Measurements from ENCODE around the gene FIBIN. TPM values are rescaled to one million over a fixed set of nuclear protein-coding genes. Genes with fewer than 3 reads are reported as not detected.
"Not testable (repeated sequence)": the region's sequence is repeated elsewhere in the genome, so short reads cannot be mapped to it uniquely, and the experiment has no call there.

Gene FIBIN
- total and polyA plus RNA-seq, 2 experiments from 2014 or later, result 0.21 to 0.66 TPM

- TF ChIP-seq ZNF462 (CRISPR knock-in tag; IDR thresholded peaks at IDR 0.05), result no peak
Observed at GRCh38 chr11:26997378-26997777, 3.5 kb downstream of the FIBIN start (continued).

- H3K9me2 ChIP-seq (ENCODE audit: insufficient read depth); ATAC-seq; H3K4me2 ChIP-seq; H3K27ac ChIP-seq (ENCODE audit: low read depth); H4K20me1 ChIP-seq (replicated peaks; ENCODE audit: insufficient read depth); H3K4me3 ChIP-seq; H3K36me3 ChIP-seq (ENCODE audit: insufficient read depth); H3K4me3 Mint-ChIP-seq; H3K36me3 Mint-ChIP-seq (ENCODE audit: low read depth); H3K9me3 Mint-ChIP-seq; H3K27me3 Mint-ChIP-seq (ENCODE audit: insufficient read depth, low read depth, poor library complexity); H3K4me1 Mint-ChIP-seq; H3K79me2 ChIP-seq (replicated peaks; ENCODE audit: insufficient read depth); H3K4me1 ChIP-seq (ENCODE audit: insufficient read depth); DNase-seq (ENCODE audit: low spot score); H2AFZ ChIP-seq; H3F3A ChIP-seq (replicated peaks; ENCODE audit: low read depth); H3K27me3 ChIP-seq (ENCODE audit: insufficient read depth); H3K27ac Mint-ChIP-seq: not testable (repeated sequence)
Observed at GRCh38 chr11:27001136-27001730, 7.3 kb downstream of the FIBIN start.

DNA sequence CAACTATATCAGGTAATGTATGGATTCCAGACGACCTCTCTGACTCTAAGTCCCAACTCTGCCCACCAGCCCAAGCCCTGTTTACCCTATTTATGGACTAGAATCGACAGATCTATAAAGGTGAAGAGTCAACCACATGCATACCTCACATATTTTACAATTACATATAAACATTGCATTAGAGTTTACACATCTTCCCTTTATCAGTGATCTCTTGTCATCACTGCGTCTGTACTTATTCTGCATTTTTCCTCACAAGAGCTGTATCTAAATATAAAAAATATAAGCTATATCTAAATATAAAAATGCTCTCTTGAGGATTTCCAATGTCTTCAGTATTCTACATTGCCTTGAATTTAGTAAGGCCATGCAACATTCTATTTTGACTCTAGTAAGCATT, 8.5 kb downstream of the FIBIN start:
- ATAC-seq, result no peak
- Mint-ChIP-seq H3K4me1 (no peaks in the 10 kb centered on the region), H3K4me3 (no peak overlapping the region), H3K9me3 (no peaks in the 10 kb centered on the region), H3K27me3 (ENCODE audit: insufficient read depth, low read depth, poor library complexity) (no peaks in the 10 kb centered on the region), H3K27ac (no peak overlapping the region), H3K36me3 (ENCODE audit: low read depth) (no peaks in the 10 kb centered on the region)
- H4K20me1 ChIP-seq (replicated peaks; ENCODE audit: insufficient read depth), result no peaks in the 10 kb centered on the region
- no peak overlapping the region for H2AFZ ChIP-seq
- H3K4me1 ChIP-seq (ENCODE audit: insufficient read depth), result no peaks in the 10 kb centered on the region
- no peaks in the 10 kb centered on the region for H3K27me3 ChIP-seq (ENCODE audit: insufficient read depth)
- DNase-seq (ENCODE audit: low spot score), result no peak
- no peak overlapping the region for H3K27ac ChIP-seq (ENCODE audit: low read depth)
- H3K9me2 ChIP-seq (ENCODE audit: insufficient read depth), result no peaks in the 10 kb centered on the region
- no peaks in the 10 kb centered on the region for H3F3A ChIP-seq (replicated peaks; ENCODE audit: low read depth)
- no peaks in the 10 kb centered on the region for H3K36me3 ChIP-seq (ENCODE audit: insufficient read depth)
- no peak for TF ChIP-seq POLR2AphosphoS5 (IDR thresholded peaks at IDR 0.05; ENCODE audit: low read depth)
- no peak for TF ChIP-seq JUNB (IDR thresholded peaks at IDR 0.05; ENCODE audit: unreplicated experiment)
- TF ChIP-seq NANOG (IDR thresholded peaks at IDR 0.05; ENCODE audit: borderline replicate concordance), result no peak
- no peak for TF ChIP-seq REST (IDR thresholded peaks at IDR 0.05; ENCODE audit: unreplicated experiment)
- TF ChIP-seq STAT1 (IDR thresholded peaks at IDR 0.05; ENCODE audit: unreplicated experiment), result no peak
- TF ChIP-seq EZH2phosphoT487 (IDR thresholded peaks at IDR 0.05; ENCODE audit: unreplicated experiment), result no peak
- TF ChIP-seq, protein P1, sequence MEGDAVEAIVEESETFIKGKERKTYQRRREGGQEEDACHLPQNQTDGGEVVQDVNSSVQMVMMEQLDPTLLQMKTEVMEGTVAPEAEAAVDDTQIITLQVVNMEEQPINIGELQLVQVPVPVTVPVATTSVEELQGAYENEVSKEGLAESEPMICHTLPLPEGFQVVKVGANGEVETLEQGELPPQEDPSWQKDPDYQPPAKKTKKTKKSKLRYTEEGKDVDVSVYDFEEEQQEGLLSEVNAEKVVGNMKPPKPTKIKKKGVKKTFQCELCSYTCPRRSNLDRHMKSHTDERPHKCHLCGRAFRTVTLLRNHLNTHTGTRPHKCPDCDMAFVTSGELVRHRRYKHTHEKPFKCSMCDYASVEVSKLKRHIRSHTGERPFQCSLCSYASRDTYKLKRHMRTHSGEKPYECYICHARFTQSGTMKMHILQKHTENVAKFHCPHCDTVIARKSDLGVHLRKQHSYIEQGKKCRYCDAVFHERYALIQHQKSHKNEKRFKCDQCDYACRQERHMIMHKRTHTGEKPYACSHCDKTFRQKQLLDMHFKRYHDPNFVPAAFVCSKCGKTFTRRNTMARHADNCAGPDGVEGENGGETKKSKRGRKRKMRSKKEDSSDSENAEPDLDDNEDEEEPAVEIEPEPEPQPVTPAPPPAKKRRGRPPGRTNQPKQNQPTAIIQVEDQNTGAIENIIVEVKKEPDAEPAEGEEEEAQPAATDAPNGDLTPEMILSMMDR (conservative IDR thresholded peaks at IDR 0.05; ENCODE audit: low read depth in 2 of 2), result no peak
- no peak for TF ChIP-seq EZH2 (IDR thresholded peaks at IDR 0.05; ENCODE audit: low read depth, unreplicated experiment)
- no peaks in the 10 kb centered on the region for H3K79me2 ChIP-seq (replicated peaks; ENCODE audit: insufficient read depth)
- no peak overlapping the region for H3K4me2 ChIP-seq
- H3K4me3 ChIP-seq, result no peak overlapping the region
